Activated T-helper 1 cell treated with Interleukin-2 at 50 U/mL for 16 hours (primary cell): ENCODE results near the gene FOXQ1.
"Not testable (repeated sequence)": the region's sequence is repeated elsewhere in the genome, so short reads cannot be mapped to it uniquely, and the experiment has no call there.

ENCODE experiments used
- DNase-seq: peaks from one replicate; pipeline ENCODE4 v3.0.0-alpha.2; 2020; ENCODE audit warnings: low read depth

The FOXQ1 gene

DNA sequence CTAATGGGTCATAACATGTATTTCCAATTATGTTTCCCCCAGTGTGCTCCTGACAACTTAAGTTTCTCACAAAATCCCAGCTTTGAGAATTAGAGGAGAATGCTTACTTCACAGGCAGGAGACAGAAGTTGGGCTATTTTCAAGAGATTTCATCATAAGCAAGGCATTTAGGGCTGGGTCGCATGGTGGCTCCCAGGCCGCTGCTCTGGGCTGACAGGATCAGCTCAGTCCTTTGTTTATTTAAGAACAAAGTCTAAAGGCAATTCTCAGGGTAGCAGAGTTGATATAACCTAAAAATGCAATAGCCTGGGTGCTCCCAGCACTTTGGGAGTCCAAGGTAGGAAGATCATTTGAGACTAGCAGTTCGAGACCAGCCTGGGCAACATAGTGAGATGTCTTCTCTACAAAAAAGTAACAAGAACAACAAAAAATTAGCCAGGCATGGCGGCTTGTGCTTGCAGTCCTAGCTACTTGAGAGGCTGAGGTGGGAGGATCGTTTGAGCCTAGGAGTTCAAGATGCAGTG is 10.9 kb downstream of the FOXQ1 start:
- DNase-seq: no peak

DNA sequence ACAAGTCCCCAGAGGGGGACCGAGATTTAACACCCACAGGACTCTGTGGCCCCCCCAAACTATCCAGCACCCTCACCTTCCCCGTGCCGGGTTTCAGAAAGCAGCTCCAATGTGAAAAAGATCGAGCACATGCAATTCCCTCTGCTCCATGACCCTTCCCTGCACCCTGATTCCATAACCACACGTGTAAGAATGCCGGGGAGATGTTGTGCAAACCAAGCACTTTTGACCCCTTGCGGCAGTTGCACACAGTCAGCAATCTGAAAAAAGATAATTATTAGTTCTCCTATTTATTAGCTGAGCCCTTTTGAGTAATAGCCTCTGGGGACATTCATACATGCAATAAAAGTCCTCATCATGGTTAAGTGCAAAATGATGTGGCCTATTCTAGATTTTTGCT is 13.0 kb downstream of the FOXQ1 start:
- no peak for DNase-seq

DNA sequence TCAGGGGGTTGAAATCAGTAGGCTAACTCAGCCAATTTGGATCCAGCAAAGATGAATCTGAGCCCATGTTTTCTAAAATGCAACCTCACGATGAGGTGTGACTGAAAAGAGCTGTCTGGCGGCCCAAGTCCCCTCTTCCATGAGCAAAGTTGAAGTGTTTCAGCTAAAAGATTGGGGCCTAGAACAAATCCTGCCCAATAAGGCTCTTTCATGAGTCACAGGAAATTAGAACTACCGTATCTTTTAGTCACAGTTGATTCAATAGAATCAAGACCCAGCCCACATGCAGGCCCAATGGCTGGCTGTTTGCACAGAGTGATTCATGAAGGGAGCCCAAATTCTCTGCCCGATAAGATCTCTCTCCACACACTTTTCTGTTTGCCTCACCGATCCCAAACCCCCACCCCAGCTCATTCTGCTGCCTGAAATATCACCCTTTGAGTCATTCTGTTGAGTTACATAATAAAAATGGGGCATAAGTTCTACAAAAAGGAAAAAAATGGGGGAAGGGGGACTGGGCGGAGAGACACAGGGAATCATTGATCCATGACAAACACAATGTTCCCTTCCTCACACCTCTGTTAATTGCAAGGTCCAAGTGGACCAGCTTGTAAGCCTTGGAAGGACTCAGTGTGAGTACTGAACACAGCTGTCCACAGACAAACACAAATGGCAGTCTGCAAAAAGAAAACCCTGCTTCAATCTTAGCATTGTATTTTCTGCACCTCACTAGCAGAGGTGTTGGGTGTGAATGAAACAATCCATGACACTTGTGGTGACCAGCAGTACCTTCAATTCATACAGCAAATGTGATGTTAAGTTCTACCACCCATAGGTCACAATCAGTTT is 13.8 kb downstream of the FOXQ1 start:
- no peak for DNase-seq

GRCh38 chr6:1326535-1327121 is 14.7 kb downstream of the FOXQ1 start:
- DNase-seq: no peak

GRCh38 chr6:1327630-1328029 is 15.7 kb downstream of the FOXQ1 start:
- no peak for DNase-seq

GRCh38 chr6:1328129-1328800 is 16.4 kb downstream of the FOXQ1 start:
- DNase-seq: no peak

GRCh38 chr6:1329708-1330107 is 17.8 kb downstream of the FOXQ1 start:
- DNase-seq: no peak

GRCh38 chr6:1334684-1335083 is 22.8 kb downstream of the FOXQ1 start:
- DNase-seq: no peak

GRCh38 chr6:1335367-1336037 is 23.6 kb downstream of the FOXQ1 start:
- no peak for DNase-seq

DNA sequence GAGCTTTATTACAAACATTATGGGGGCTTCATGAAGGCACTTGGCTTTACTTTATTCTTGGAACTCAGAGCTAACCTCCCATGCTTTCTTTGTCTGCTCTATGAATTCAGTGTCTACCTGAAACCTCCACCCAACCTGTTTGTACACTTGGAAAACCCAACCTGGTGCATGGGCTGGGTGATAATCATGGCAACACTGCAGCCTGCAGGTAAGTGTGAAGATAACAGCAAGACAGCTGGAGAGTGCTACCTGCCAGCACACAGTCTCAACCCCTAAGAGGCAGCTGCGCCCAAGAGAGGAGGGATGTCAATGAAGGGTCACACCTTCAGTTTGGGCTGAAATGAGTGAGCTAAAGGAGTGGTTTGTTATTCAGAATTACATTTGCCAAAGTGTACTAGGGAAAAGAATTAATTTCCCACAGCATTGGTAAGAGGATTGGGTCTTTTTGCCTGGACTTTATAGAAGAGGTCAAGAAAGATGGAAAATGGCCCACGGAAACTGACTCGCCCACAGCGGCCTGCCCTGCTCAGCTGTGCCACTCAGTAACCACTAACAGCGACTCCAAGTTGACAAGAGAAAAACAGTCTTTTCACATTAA is 24.4 kb downstream of the FOXQ1 start:
- no peak for DNase-seq

DNA sequence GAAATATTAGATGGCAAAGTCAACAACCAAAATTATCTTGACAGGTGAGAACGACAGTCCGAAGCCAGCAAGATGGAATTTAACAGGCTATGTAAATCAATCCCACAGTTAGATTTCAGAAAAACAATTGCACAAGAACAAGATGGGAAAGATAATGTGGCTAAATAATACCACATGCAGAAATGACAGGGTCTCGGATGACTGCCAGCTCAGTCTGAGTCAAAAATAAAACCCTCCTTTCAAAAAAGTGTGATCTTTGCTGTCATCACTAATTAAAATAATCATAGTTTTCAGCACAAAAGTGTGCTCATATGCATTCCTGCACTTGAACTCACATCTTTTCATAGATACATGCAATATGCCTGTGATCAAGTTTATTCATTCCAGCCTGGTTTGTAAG is 25.9 kb downstream of the FOXQ1 start:
- no peak for DNase-seq

DNA sequence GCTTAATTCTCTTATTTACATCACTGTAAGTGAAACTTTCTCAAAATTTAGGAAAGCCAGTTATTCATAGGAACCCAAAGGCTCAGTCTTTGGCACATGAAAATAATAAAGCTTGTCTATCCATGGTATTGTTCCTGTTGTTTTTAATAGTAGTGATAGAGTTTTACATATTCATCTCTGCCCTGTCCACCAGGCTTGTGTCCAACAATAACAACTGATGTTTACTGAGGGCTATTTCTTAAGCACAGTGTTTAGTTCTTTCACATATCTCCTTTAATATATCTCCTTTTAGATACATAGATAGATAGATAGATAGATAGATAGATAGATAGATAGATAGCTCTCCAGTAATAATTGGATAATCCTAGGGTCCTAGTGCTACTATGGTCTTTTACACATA is 34.2 kb downstream of the FOXQ1 start:
- DNase-seq: no peak

- DNase-seq: no peak
These were observed 34.7 kb downstream of the FOXQ1 start for GRCh38 chr6:1346558-1347091.

- no peak for DNase-seq
These were observed 35.3 kb downstream of the FOXQ1 start for GRCh38 chr6:1347161-1347560.

GRCh38 chr6:1348675-1349074 is 36.8 kb downstream of the FOXQ1 start:
- no peak for DNase-seq

DNA sequence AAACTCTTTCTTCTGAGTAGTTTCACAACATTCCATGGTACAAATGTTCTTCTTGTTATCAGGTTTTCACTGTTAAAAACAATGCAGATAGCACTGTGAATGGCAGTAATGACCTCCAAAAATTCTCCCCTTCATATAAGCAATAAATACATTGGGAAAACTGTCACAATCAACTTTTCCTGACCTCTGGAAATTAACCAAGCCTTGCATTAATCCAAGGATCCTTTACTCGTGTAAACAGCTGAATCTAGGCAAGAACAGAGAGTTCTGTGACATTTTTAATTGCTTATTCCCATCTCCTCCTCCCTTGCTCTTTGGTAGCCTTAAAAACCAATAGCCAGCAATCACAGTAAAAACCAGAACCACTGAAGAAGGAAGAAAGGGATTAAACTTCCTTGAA is 37.8 kb downstream of the FOXQ1 start:
- DNase-seq: no peak

DNA sequence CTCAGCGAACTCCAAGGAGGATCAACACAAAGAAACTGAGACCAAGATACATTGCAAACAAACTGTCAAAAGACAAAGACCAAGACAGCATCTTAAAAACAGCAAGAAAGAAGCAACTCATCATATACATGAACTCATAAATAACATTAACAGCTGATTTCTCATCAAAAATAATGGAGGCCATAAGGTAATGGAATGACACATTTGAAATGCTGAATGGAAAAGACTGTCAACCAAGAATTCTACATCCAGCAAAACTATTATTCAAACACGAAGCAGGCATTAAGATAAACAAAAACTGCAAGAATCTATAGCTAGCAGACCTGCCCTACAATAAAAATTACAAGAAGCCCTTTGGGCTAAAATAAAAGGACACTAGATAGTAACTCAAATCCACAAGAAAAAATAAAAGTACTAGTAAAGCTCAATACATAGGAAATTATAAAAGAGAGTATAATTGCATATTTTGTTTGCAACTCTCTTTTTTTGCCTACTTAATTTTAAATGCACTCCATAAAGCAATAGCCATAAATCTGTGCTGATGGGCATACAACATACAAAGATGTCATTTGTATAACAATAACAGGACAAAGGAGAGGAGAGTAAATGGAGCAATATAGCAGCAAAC is 39.6 kb downstream of the FOXQ1 start:
- DNase-seq: no peak

DNA sequence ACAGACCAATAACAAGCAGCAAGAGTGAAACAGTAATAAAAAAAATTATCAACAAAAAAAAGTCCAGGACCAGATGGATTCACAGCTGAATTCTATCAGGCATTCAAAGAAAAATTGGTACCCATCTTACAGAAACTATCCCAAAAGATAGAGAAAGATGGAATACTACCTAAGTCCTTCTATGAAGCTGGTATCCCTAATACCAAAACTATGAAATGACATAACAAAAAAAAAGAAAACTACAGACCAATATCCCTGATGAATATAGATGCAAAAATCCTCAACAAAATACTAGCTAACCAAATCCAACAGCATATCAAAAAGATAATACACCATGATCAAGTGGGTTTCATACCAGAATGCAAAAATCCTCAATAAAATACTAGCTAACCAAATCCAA is 43.2 kb downstream of the FOXQ1 start:
- DNase-seq: not testable (repeated sequence)

DNA sequence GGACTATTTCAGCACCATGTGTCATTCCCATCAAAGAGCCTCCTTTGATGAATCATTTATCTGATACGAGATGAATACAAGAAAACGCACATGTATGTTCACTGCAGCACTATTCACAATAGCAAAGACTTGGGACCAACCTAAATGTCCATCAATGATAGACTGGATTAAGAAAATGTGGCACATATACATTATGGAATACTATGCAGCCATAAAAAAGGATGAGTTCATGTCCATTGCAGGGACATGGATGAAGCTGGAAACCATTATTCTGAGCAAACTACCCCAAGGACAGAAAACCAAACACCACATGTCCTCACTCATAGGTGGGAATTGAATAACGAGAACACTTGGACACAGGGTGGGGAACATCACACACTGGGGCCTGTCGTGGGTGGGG is 49.8 kb downstream of the FOXQ1 start:
- DNase-seq: not testable (repeated sequence)

GRCh38 chr6:1362643-1363042 is 50.7 kb downstream of the FOXQ1 start:
- no peak for DNase-seq

DNA sequence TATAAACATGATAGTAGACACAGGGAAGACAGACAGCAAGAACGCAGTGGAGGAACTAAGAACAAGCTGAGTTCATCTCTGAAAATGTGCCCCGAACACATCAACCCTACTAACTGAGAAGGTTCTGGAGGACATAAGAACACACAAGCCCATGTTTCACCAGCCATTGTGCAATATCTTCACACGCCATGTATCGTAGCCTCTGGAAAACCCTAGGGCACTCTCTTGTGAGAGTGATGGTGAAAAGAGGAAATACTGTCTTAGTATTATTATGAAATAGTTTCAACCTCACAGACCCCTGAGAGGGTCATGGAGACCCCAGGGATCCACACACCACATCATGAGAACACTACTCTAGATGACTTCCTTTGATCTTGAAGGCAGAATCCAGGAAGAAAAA is 51.4 kb downstream of the FOXQ1 start:
- DNase-seq: no peak
